SH-SY5Y (cell line): ENCODE data around the gene MEN1.

ENCODE experiments used
- GATA2 ChIP-seq: IDR thresholded peaks from 2 replicates; pipeline ENCODE4 v1.6.1; 2011; ENCODE audit warnings: mild to moderate bottlenecking, low read depth, low read length
- GATA3 ChIP-seq: IDR thresholded peaks from 2 replicates; pipeline ENCODE4 v1.6.1; 2011; ENCODE audit warnings: low read depth, mild to moderate bottlenecking, low read length, moderate library complexity

MEN1 gene

DNA sequence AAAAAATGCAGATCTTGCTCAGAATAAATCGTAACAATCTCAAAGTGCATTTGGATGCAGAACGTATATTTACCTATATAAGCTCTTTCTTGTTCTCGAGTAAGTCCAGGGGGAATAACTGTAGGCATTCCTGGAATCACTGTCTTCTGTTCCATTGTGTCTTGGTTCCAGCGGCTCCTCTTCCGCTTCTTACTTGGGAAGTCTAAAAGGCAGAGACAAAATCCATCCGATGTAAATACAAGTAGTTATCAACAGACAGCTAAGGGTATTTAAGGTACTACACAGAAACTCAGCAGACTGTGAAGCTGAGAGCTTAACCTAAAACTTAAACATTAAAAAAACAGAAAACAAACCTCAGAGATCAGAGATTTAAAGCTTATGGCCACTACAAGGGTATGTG, 33.9 kb downstream of the MEN1 start:
- TF ChIP-seq GATA2 = no peak
- no peak for TF ChIP-seq GATA3

DNA sequence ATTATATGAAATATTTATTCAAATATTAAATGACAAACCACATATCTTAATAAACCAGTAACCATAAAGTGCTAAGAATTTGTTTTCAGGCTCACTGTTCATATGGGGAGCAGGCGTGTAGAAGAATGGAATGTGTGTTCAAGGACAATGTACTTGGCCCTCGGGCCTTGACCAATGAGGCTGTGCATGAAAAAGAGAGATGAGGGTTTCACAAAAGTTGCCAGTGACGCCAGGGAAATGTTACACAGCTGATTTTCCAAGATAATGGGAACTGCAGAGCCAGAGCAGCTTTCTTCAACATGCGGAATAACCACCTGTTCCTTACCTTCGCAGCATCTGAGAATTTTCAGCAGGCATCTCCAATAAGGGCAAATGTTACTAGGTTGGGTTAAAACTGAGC, 36.2 kb downstream of the MEN1 start:
- TF ChIP-seq GATA2 = no peak
- TF ChIP-seq GATA3 = no peak

DNA sequence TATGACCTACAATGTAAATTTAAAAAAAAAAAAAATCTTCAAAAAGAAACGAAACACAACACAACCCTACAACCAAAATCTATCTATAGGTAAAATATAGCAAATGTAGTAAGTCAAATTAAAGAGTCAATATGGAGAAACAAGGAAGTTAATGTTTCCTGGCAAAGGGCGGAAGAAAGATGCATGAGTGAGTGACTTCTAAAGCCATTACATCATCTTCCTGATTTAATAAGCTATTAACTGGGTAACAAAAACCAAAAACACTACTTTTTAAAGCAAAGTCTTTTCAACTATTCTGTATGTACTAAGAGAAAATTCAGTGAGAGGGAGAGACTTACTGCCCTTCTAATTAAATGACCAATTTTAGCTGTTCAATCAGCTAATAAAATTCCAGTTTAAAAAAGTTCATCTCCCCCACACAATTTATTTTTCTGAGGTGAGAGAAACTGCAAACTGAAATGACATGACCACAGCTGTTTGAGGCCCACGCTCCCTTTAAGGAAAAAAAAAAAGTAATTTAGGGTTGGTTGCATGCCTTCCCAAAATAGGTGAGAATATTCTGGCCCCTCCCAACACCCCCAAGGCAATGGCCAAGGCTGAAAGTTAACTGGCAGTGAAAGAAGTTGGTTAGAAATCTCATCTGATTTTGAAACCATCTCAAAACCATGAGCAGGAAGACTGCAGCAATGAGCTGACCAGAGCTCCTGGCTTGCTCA, 37.9 kb downstream of the MEN1 start:
- TF ChIP-seq GATA2 (no peak), GATA3 (no peak)

DNA sequence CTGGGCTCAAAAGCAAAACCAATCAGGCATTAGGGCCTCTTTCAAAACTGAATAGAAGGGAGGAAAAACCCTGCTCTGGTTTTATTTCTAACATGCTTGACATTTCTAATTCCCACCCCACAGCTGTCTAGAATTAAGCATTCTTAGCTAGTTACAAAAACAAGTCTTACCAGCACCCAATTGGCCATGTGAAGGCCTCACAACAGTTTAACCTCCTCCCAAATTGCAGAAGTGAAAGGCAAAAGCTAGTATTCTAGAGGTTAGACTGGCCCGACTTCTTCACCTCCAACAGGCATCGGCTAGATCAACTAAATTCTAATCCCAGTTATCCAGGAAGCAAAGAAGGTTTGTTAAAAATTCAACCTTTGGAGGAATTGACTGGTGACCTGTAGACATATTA, 38.5 kb downstream of the MEN1 start:
- TF ChIP-seq GATA3 (no peak), GATA2 (no peak)

DNA sequence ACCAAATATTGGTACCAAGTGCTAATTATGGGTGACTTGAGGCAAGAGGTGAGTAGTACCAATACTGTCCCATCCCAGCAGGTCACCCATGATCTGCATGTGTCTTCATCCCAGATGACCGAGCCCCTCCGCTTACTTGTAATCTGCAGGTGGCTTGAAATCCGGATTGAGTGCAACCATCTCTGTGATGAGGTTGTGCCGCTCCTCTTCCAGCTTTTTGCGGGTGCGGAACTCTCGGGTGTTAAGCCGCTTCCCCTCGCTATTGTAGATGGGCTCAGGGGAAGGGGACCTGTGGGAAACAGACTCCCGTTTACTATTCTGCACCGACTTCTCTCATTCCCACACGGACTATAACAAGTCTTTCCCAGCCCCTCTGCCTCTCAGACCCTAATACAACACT, 40.2 kb downstream of the MEN1 start:
- no peak for TF ChIP-seq GATA2
- no peak for TF ChIP-seq GATA3

DNA sequence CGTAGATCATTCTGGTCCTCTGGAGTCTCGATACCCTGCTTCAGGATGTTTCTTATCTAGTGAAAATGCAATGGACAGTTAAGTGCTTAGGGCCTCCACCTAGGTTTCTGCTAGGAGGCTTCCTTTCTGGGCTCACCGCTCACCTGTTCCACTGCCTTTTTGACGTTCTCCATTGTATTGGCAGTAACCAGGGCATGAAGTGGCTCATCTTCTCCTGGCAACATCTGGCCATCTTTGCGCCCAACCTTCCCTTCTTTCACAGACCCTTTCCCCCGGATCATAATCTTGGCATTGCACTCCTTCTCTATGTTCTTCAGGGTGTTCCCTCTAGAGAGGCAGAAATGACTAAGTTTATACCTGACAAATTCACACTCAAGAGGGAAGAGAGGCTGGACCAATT, 41.1 kb downstream of the MEN1 start:
- TF ChIP-seq GATA2 (no peak), GATA3 (no peak)

DNA sequence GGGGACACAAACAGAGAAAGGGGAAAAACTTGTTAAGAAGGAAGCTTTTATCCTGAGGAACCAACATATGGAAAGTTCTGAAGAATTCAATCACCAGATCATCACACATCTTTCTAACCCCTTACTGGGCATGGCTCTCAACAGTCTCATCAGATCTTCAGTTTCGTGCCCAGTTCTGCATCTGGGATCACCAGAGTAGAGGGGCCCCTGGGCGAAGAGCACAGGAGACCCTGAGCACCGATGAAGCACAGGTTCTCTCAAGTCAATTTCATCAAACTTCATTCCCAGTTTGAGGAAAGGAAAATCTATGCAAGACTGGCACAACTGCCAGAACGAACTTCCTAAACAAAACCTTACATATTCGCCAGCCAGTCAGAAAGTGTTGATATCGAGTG, 42.1 kb downstream of the MEN1 start:
- TF ChIP-seq GATA3 (no peak), GATA2 (no peak)

DNA sequence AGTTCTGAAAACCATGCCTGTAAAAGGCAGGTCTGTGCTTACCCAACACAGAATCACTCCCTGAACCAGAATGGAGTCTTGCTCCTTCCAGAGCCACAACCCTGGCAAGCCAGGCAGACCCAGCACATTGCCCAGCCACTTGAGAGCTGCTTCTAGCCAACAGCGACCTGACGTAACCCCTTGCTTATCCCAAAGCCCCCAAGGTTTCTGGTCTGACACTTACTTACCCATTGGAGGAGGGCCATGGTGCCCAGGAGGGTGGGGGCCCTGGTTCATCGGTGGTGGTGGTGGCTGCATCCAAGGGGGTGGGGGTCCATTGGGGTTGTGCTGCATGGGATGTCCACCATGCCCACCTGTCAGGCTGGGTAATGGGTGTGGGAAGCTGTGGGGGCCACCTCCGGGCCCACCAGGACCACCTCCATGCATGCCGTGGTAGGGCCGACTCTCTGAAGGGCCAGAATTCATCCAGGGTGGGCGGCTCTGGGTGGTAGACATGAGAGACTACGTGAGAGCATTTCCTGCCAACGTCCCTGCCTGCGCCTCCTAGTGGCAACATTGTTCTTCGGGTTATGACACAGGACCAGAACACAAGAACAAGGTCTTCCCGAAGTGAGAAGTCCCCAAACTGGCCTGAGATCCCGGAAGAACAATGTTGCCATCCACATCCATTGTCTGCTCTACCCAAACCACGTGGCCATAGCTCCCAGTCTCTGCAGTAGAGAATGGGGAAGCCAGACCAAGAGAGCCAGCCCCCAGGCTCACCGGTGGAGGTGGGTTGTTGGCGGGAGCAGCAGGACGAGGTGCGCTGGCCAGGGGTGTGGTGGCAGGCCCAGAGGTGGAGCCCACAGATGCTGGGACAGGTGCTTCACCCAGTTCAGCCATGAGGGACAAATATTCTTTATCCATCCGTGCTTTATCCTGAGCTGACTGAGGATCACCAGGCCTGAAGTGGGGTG, 42.7 kb downstream of the MEN1 start:
- TF ChIP-seq GATA3 (no peak), GATA2 (no peak)

DNA sequence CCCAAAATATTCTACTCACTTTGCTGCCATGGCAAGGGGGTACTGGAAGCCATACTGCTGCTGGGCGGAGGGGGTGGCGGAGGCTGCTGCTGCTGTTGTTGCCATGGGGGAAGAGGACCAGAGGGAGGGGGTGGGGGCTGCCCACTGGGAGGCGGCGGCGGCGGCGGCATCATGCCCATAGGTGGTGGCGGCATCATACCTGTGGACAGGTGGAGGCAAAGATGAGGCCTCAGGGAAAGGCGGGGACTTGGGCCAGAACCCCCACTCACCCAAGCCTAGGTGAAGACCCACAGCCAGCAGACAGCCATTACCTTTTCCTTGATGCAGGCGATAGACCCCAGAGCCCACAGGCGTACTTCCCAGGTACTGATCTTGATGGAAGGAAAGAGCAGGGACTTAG, 43.5 kb downstream of the MEN1 start:
- TF ChIP-seq GATA2 (no peak), GATA3 (no peak)

DNA sequence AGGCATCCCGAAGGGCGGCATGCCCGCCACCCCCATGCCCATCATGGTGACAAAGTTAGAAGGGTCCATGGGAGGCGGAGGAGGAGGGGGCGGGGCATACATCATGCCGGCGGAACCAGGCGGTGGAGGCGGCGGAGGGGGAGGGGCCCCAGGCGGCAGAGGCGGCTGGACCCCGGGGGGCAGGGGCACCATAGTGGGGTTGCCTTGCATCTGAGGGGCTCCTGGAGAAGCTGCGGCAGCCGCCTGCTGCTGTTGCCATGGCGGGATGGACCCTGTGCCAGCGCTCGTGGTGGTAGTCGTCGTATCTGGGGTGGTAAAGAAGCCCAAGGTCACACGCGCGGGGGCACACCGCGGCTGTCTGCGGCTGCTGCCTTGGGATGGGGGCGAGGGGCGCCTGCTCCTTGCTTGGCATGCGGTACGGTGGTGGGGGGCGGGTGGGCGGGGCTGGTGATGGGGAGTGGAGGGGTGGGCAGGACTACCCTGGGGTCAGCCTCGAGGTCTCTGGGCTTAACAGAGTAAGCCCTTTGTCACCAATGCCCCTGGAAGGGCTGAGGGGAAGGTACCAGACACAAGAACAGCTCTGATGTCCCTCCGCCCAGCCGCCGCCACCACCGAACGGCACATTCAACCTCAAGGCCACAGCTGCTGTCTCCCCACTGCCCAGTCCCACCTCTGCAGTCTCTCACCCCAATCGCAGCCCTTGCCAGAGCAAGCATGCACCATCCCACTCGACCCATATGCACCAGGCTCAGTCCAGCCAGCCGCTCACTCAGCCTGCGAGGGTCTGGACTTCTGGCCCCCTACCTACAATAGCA, 44.3 kb downstream of the MEN1 start:
- no peak for TF ChIP-seq GATA3

DNA sequence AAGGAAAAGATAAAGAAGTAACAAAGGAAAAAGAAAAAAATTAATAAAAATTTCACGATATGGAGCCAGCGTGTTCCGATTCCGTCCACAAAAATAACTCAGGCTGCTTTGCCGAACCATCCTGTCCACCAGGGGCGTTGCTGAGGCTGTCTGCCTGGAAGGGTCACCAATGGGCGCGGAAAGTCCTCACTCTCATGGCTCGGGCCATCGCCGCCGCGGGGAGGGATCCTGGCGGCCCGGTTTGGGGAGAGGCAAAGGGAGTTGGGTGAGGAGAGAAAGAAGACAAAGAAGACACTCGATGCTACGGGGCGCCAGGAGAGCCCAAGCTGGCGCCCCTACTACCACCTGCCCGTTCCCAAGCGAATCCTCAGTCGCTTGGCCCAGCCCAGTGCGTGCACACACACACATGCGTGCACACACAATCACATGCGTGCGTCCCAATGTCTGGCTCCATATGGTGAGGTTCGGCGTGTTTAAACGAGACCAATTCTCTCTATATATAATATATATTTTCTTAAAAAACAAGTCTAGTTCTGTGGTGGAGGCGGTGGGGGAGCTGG, 45.0 kb downstream of the MEN1 start:
- TF ChIP-seq GATA3 = no peak
- no peak for TF ChIP-seq GATA2

DNA sequence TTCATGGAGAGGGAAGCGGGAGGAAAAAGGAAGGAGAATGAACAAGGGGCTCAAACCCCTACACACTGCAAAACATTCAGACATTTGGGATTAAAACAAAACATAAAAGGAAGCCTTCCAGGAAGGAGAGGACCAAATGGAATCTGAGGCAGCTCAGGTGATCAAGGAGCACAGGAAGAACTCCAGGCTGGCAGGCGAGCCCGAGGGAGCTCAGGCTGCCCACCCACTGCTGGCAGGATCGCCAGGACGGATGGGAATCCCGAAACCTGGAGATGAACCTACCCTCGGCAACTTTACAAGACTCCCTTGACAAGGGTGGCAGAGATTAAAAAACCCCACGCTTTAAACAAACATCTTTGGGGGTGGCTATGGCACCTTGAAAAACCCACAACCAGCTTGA, 45.6 kb downstream of the MEN1 start:
- no peak for TF ChIP-seq GATA2
- TF ChIP-seq GATA3 = no peak

DNA sequence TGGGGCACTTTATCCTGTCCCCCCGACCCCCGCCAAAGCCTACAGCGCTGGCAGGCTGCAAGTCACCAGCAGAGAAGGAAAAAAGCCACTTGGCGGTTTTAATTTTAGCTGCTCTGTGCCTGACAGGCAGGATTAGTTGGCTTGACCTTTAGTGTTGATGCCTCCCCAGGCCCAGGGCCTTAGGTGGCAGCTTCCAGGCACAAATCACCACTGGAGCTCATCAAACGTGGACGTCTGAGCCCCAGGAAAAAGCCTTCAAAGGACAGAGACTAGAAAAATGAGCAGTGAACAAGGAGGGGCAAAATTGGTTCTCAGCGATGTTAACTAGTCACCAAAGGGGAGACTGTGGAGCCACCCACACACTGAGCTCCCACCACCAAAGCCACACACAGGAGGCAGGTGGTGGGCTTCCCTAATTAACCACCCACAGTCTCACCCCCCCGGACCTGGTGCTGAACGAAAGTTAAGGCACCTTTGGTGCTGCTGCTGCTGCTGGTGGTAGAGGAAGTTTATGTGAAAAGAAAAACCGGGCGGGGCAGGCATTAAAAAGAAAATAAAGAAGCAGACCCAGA, 46.2 kb downstream of the MEN1 start:
- TF ChIP-seq GATA2 (no peak), GATA3 (no peak)
